Measurements from ENCODE around the gene PHOX2B. TPM values are rescaled to one million over a fixed set of nuclear protein-coding genes. Genes with fewer than 3 reads are reported as not detected.

Gene PHOX2B
- total and polyA plus RNA-seq, 2 of the 4 experiments (the other 2 are of a cell fraction) = not detected

- Histone ChIP-seq H3K27me3 (ENCODE audit: control insufficient read depth, insufficient read depth, low read length) (peaks cover 22% of the 10 kb centered on the region), H3K23ac (ENCODE audit: low read depth, low read length) (no peak overlapping the region), H2BK120ac (ENCODE audit: low read depth, low read length) (no peak overlapping the region), H3K18ac (ENCODE audit: low read depth, low read length) (no peak overlapping the region), H3K14ac (replicated peaks; ENCODE audit: low read depth, low read length) (no peak overlapping the region), H3K4me2 (ENCODE audit: low read depth, low read length) (no peak overlapping the region), H2BK15ac (ENCODE audit: low read depth, low read length) (no peak overlapping the region), H3K4ac (ENCODE audit: low read depth, low read length) (no peak overlapping the region), H3K79me1 (ENCODE audit: low read depth in 1 of 2, low read length in 2 of 2) (no peaks in the 10 kb centered on the region), H4K8ac (ENCODE audit: low read depth in 2 of 2, low read length in 2 of 2) (no peak overlapping the region), H3K56ac (ENCODE audit: extremely low read depth, insufficient read depth, low read length) (no peak overlapping the region), H3K27ac (ENCODE audit: insufficient read depth, low read length) (no peak overlapping the region), H3K4me3 (ENCODE audit: insufficient read depth, low read depth, low read length) (no peak overlapping the region), H4K20me1 (ENCODE audit: insufficient read depth, low read length) (no peaks in the 10 kb centered on the region), H4K91ac (ENCODE audit: insufficient read depth, low read depth, low read length) (no peak overlapping the region), H4K5ac (ENCODE audit: low read depth, low read length) (no peak overlapping the region), H2BK20ac (ENCODE audit: low read depth, low read length) (no peak overlapping the region), H3K9me3 (ENCODE audit: control insufficient read depth, insufficient read depth, low read length) (no peaks in the 10 kb centered on the region), H3K9me1 (ENCODE audit: insufficient read depth, low read length) (no peaks in the 10 kb centered on the region), H3K4me1 (ENCODE audit: control insufficient read depth, insufficient read depth, low read length) (no peaks in the 10 kb centered on the region), H3K36me3 (ENCODE audit: control insufficient read depth, insufficient read depth, low read length) (no peaks in the 10 kb centered on the region), H2AFZ (replicated peaks; ENCODE audit: low read length, poor library complexity) (no peak overlapping the region), H2AK5ac (ENCODE audit: low read depth, low read length) (no peak overlapping the region), H2AK9ac (replicated peaks; ENCODE audit: low read depth, low read length, poor library complexity) (no peak overlapping the region), H2BK5ac (ENCODE audit: low read depth, low read length, poor library complexity, severe bottlenecking) (no peak overlapping the region), H3K9ac (ENCODE audit: low read depth, low read length) (no peak overlapping the region)
- in situ Hi-C loops (cut with MboI; ENCODE audit: low sequenced_read_pairs) = no loop called here
- intact Hi-C loops (cut with micrococcal nuclease) = no loop called here
- dilution Hi-C loops (cut with HindIII; ENCODE audit: low sequenced_read_pairs, unreplicated experiment) = no loop called here
- no CpG with 5 or more reads among the region's 2 CpGs for WGBS, 2 experiments (ENCODE audit: extremely low coverage in 2 of 2, insufficient read length in 1 of 2)
- no peak for TF ChIP-seq NFE2L2 (IDR thresholded peaks at IDR 0.05; ENCODE audit: low read depth, low read length)
- TF ChIP-seq RCOR1 (IDR thresholded peaks at IDR 0.05; ENCODE audit: insufficient replicate concordance, low read length) = no peak
- no peak for TF ChIP-seq FOS (IDR thresholded peaks at IDR 0.05; ENCODE audit: low read depth, low read length)
- no peak for TF ChIP-seq MAFK (IDR thresholded peaks at IDR 0.05; ENCODE audit: low read depth, low read length)
- no peak for TF ChIP-seq CHD1 (IDR thresholded peaks at IDR 0.05; ENCODE audit: low read depth, low read length)
- POLR2A ChIA-PET (ENCODE audit: unreplicated experiment) = no interaction called here
- ATAC-seq (ENCODE audit: low read depth) = no peak
- DNase-seq = no peak
- CTCF ChIA-PET = interaction anchor here (0.9 kb wide), 1 partner anchor 16 kb away, joined by 3 read pairs; no protein-coding TSS in a partner anchor
- BruUV-seq (replicated peaks) = no TSS peak
Measured at GRCh38 chr4:41763729-41764128, 15.2 kb upstream of the PHOX2B start.

All from IMR-90 (cell line).